GM18867 (cell line): Measurements from ENCODE around the gene NAB2.
"Not testable (repeated sequence)": the region's sequence is repeated elsewhere in the genome, so short reads cannot be mapped to it uniquely, and the experiment has no call there.

Source experiments
- ATAC-seq: cut with Tn5 transposase; IDR thresholded peaks from one replicate; pipeline ENCODE4 v1.9.1; 2021; ENCODE audit warnings: mild to moderate bottlenecking, moderate library complexity; ENCODE audit not compliant: unreplicated experiment

The NAB2 gene

DNA sequence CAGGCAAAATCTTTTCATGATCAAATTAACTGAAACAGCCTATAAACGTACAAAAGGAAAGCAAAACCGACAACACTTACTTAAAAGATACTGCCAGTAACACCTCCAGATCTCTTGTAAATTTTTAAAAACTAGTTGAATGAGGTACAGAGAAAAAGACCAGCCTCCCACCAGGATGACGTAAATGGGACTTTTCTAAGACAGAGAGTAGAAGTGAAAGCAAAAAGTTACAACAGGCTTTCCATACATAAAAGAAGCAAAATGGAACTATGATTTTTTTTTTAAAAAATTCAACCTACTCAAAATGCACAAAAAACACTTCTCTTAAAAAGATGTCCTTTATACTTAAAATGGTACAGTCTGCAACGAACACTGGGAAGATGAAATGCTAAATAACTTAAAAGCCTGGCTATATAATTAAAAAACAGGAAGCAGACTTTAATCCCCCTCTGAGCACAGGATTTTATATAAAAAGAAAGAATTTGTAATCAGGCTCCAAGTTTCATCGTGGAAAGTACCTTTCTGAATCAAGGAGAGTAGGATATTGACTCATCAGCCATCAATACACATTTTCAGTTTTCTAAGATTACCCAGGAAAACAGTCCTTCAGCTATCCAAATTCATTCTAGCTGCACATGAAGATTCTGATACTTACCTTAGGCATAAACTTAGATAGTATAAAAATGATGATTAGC, 24.8 kb upstream of the NAB2 start:
- ATAC-seq, result peak; percentile 68

DNA sequence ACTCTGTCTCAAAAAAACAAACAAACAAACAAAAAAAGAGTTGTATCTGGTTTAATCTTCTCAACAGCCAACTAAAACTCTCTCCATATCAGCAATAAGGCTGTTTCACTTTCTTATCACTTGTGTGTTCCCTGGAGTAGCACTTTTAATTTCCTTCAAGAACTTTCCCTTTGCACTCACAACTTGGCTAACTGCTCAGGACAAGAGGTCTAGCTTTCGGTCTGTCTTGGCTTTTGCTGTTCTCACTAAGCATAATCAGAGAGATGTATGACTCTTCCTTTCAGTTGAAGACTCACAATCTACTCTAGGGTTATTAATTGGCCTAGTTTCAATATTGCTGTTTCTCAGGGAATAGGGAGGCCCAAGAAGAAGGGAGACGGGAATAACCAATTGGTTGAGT, 22.7 kb upstream of the NAB2 start:
- no peak for ATAC-seq

DNA sequence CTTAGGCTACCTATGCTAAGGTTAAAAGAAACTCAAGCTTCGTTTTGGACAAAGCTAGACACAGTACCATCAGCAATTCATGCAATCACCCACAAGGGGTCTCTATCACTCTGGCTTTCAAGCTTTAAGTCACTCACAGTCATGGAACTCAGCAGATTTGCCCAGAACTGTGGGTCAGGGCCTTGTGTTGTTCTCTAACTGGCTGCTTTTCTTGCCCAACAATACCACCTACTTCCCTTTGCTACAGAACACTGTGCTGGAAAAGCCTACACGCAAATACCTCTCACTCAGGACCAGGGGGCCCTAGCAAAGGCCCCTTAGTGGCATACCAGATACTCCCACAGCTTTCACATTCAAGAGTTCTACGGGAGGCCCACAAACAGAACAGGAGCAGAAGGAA, 19.4 kb upstream of the NAB2 start:
- peak; percentile 76 for ATAC-seq

DNA sequence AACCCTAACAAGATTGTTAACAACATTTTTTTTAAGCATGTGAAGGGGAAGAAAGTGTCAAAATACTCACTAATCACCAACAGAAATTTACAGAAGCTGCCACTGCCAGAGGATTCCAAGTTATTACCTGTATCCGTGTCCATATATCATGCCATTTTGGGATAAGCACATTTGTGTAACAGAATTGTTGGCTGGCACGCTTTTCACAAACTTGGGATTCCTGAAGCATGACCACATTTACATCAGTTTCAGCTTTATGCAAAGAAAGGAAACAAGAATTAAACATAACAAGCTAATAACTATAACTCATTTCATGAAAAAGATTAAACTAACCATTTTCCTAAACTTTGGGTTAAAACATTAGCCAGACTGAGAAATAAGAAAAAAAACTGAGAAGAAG, 16.3 kb upstream of the NAB2 start:
- no peak for ATAC-seq

DNA sequence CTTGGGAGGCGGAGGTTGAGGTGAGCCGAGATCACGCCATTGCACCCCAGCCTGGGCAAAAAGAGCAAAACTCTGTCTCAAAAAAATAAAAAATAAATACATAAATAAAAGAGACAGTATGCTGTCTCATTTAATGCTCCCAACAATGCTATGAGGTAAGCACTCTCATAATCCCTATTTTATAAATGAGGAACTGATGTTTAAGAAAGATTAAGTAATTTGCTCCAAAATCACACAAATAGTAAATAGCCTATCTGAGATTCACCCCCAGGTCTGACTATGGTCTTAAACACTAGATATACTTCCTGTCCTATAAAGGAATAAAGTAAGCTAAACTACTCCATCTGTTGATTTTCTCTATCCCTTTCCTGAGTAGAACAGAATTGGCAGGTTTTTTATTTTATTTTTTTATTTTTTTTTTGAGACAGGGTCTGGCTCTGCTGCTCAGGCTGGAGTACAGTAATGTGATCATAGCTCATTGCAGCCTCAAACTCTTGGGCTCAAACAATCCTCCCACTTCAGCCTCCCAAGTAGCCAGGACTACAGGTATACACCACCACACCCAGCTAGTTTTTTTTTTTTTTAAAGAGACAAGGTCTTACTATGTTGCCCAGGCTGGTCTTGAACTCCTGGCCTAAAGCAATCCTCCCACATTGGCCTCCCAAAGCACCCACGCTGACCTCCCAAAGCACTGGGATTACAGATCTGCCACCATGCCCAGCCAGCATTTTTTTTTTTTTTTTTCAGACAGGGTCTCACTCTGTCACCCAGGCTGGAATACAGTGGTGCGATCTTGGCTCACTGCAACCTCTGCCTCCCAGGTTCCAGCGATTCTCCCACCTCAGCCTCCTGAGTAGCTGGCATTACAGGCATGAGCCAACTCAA, 15.1 kb upstream of the NAB2 start:
- ATAC-seq, result not testable (repeated sequence)

DNA sequence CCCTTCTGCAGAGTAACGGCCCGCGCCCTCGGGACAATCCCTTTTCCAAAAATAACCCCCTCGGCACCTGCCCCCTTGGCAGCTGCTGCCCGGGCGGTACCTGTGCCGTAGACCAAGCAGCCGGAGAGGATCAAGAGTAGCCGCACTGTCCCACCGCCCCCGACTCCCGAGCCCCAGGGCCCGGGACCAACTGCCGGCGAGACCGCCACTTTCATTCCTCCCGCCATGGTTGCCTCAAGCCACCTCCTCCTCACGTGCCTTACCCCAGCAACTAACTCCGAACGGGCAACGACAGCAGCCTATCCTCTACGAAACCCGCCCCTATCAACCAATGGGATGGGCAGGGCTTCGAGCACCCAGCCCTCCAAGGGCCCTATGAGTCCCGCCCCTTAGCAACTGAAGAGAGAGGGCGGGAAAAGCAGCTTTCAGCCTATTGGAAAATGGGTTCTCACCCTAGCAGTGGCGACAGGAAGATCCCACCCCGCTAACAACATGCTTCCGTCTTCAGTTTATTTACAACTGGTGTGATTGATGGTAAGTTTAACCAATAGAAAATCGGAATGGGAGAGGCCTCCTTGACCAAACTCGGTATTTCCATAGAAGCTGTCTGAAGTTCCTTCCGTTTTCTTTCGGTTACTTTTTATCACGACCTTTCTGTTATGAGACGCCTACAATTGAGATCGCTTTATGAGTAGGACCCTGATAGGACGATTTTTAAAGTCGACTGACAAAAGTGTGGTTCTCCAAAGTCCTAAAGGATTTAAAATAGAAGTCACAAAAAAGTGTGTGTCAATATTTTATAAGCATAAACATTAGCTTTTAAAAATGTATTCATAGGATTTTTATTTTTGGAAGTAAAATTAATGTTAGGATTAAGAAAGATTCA, 10.2 kb upstream of the NAB2 start, which contains the start of gene NEMP1:
TSS of gene NEMP1 (minus strand) at position 273 of the 886 bp plus-strand sequence. CDS start at position 227, 46 bp downstream.
- peak; percentile 92 for ATAC-seq

DNA sequence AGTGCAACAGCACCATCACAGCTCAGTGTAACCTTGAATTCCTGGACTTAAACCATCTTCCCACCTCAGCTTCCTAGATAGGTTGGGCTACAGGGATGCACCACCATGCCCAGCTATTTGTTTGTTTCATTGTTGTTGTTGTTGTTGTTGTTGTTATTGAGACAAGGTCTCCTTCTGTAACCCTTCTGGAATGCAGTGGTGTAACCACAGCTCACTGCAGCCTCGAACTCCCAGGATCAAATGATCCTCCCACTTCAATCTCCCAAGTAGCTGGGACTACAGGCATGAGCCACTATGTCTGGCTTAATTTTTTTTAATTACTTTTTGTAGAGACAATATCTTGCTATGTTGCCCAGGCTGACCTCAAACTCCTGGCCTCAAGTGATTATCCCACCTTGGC, 9.1 kb upstream of the NAB2 start:
- ATAC-seq, result no peak

DNA sequence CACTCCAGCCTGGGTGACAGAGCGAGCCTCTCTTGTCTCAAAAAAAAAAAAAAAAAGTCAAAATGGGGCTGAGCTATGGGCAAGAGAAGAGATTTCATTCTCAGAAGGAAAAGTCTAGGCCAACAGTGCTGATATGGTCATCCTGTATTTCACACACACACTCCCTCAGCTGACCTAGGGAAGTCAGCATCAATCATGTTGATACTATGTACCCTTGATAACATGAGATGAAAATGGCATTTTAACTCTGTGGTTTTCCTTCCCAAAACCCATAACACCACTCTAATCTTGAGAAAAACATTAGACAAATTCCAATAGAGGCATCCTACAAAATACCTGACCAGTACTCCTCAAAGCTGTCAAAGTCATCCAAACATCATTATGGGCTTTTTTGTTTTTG, 8.1 kb upstream of the NAB2 start:
- no peak for ATAC-seq

DNA sequence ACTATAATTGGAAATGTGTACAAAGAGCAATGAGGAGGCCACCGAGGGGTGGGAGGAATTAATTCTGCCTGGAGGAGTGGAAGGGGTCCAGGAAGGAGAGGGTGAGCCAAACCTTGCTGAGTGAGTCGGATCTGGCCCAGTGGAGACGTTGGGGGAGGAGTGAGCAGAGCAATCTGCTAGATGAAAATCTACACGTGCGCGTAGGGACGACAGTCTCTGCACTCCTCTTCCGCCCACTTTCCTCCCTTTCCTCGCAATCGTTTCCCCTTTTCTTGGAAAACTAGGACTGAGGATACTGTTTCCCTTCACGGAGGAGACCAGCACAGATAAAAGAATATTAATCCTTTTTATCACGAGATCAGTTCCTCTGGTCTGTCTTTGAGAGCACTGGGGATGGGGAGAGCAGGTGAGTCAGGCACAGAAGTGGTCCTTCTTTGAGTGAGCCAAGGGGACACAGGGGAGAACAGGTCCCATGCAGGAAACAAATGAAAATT, 2.9 kb upstream of the NAB2 start:
- no peak for ATAC-seq

DNA sequence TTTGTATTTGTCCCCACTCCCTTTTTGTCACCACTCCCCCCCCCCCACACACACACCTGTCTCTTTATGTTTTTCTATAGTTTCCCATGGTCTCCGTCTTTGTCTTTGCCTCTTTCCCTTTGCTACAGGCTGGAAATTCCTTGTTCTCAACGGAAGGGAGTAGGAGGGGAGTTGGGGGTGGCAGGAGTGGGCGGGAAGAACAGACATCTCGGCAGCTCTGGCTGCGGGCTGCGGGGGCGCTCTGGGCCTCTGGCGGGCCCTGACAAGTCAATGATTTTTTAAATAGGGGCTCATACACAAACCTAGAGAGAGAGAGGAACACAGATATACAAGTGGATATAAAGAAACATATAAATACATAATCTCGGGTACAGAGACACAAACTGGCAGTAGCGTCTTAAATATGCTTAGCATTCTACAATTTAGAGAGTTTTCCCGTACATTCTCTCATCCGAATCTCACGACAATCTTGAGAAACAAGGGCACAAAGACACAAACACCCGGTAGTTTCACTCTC, 2.4 kb upstream of the NAB2 start:
- no peak for ATAC-seq

DNA sequence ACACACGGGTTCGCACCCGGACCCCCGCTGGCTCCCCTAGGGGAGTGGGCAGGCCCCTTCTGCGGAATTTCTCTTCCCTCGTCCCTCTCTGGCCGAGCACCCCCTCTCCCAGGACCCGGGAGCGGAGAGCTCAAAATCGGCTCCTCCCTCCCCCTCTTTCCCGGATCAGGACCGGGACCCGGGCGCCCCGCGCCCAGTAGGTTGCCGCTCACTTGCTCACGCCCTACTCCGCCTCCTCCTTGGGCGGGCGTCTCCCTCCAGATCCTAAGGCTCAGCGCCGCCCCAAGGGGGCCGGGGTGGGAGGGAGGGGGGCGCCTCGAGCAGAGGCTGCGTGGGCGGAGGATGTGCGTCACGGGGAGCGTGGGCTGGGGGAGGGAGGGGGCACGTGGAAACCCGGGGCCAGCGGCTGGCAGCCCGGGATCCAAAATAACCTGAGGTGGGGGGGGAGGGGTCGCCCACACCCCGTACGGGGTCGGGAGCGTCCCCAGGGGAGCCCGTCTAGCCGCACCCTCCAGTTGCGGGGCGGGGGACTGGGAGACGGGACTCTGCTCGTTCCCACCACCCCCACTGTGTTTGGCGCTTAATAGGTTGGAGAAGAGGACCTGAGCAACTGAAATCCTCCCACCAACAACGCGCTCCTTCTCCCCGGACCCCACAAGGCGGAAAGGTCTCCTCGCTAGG, 1.8 kb upstream of the NAB2 start:
- peak; percentile 39 for ATAC-seq

DNA sequence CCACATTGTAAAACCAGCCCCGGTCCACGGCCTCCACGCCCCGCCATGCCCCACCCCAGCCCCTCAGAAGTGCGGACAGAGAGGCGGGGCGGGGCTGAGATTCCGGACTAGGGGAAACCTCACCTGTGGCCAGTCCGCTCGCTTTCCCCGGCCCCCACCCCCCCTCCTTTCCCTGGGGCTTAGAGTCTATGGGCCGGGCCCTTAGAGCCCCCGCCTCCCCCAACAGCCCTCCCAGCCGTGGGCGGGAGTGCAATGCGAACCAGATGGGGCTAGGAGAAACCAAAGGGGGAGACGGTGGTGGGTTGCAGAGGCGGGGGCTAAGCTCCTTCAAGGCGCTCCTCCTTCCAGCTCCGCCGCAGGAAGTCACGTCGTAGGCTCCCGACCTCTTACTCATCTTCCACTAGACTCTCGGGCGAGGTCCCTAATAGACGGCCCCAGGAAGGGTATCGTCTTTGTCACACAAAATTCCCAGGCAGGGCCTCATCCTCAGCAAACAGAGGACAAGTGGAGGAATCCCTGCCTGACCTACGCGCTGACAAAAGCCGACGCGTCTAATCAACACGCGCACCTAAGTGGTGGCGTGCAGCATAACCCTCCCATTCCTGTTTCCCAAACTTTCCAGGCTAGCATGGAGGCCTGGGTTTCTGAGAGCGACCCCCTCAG, 1.1 kb upstream of the NAB2 start:
- peak; percentile 31 for ATAC-seq

DNA sequence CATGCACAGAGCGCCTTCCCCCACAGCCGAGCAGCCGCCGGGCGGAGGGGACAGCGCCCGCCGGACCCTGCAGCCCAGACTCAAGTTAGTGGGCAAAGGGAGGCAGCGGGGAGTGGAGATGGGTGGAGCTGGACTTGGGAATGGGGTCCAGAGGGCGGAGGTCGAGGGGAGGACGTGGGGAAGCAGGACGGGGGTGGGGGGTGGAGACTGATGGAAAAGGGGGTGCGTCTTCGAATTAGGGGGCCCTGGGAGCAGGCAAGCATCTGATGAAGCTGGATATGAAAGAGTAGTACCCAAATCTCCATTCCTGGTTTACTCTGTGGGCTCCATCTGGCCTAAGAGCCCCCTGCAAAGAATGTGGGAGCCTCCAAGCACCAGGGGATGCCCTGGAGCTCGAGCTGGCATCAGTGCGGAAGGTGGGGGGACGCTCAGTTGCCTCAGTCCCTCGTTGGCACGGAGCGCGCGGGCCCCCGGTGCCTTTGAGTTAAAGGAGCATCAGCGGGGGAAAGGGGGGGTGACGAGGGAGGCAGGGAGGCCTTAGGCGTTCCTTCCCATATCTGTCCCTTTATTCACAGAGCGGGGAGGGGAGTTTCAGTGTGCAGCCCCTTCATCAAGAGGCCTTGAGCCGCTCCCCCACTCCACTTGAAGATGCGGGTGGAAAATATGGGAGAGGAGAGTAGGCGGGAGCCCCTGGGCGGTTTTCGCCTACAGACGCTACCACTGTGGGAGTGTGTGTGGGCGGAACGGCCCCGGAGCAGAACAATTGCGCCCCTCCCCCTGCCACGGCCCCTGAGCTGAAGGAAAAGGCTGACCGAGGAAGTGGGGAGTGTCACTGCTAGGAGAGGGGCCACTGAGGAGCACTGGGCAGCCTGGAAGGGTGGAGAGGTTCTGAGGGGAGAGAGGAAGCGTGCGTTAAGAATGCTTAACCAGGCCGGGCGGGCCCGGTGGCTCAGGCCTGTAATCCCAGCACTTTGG, 644 bp downstream of the NAB2 start:
- ATAC-seq, result no peak

DNA sequence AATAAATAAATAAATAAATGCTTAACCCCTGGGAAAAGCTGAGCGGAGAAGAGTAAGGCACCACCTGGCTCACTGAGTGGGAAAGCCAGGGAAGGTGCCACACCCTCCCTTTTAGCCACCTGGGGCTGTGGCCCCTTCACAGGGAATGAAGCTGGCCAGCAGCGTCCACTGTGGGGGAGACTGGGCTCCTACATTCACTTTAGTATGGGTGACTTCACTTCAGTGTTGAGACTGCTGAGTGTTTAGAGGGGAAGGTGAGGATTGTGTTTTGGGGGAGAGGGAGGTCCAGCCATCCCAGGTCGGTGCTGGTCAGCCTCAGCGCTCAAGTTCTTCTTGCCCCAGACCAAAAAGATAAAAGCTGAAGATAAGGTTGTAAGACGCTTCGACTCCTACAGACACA, 1.6 kb downstream of the NAB2 start:
- ATAC-seq, result no peak

DNA sequence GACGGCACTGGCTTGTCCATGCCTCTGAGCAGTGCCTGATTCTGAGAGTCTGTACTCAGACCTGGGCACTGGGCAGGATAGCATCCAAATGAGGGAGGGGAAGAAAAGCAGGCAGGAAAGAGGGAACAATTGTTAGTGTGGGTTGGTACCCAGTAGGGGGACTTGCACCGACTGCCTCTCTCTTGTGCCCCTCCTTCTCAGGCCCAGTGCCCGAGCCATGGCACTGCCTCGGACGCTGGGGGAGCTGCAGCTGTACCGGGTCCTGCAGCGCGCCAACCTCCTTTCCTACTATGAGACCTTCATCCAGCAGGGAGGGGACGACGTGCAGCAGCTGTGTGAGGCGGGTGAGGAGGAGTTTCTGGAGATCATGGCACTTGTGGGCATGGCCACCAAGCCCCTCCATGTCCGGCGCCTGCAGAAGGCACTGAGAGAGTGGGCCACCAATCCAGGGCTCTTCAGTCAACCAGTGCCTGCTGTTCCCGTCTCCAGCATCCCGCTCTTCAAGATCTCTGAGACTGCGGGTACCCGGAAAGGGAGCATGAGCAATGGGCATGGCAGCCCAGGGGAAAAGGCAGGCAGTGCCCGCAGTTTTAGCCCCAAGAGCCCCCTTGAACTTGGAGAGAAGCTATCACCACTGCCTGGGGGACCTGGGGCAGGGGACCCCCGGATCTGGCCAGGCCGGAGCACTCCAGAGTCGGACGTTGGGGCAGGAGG, 2.2 kb downstream of the NAB2 start:
- no peak for ATAC-seq

DNA sequence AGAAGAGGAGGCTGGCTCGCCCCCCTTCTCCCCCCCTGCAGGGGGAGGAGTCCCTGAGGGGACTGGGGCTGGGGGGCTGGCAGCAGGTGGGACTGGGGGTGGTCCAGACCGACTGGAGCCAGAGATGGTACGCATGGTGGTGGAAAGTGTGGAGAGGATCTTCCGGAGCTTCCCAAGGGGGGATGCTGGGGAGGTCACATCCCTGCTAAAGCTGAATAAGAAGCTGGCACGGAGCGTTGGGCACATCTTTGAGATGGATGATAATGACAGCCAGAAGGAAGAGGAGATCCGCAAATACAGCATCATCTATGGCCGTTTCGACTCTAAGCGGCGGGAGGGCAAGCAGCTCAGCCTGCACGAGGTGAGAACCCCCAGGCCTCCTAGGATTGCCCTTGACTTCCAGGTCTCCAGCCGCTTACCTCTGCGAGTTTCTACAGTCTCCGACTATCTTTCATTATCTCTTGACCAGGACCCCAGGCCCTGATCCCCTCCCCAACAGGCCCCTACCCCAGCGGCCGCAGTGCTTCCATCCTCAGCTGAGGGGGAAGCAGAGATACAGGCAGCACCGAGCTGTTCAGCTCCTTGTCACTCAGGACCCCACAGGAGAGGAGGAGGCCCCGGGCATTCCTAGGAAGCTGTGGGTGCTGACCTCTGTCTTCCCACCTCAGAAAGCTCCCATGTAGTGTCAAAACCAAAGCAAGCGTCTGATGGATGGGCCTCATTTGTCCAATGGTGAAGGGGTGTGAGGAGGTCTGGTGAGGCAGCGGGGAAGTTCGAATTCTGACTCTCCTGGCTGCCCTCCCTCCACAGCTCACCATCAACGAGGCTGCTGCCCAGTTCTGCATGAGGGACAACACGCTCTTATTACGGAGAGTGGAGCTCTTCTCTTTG, 3.0 kb downstream of the NAB2 start:
- no peak for ATAC-seq

DNA sequence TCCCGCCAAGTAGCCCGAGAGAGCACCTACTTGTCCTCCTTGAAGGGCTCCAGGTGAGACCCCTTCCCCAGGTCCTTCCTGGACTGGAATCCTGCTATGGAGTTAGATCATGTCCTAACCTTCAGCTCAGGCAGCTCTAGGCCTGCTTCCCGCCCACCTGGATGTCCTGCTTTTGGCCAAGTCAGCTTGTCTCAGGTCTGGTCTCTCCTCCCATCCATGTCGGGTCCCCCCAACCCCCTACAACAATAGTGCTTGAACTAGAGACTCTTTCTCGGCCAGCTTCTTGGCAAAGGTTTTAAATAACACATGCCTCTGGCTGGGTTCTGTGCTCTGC, 3.6 kb downstream of the NAB2 start:
- no peak for ATAC-seq
